NCI-H1694 treated with DMSO at 0.1 percent for 48 hours (cell line): ENCODE results near the gene CDKN3.
"Not testable (repeated sequence)": the region's sequence is repeated elsewhere in the genome, so short reads cannot be mapped to it uniquely, and the experiment has no call there.

ENCODE experiments used
- DNase-seq: peaks from one replicate; lab custom pipeline; 2025; lab: John Stamatoyannopoulos, UW

CDKN3 gene

GRCh38 chr14:54456820-54457608, 60.2 kb downstream of the CDKN3 start:
- DNase-seq: not testable (repeated sequence)

GRCh38 chr14:54457609-54457996, 60.8 kb downstream of the CDKN3 start:
- DNase-seq: no peak

- DNase-seq: not testable (repeated sequence)
Observed at GRCh38 chr14:54458536-54458935, 61.7 kb downstream of the CDKN3 start.

DNA sequence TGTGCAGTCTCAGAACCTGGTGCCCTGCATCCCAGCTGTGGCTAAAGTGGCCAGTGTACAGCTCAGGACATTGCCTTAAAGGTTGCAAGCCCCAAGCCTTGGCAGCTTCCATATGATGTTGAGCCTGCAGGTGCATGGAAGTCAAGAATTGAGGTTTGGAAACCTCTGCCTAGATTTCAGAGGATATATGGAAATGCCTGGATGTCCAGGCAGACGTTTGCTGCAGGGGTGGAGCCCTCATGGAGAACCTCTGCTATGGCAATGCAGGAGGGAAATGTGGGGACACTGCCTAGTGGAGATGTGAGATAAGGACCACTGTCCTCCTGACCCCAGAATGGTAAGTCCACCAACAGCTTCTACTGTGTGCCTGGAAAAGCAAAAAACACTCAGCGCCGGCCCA, 62.3 kb downstream of the CDKN3 start:
- DNase-seq: no peak

DNA sequence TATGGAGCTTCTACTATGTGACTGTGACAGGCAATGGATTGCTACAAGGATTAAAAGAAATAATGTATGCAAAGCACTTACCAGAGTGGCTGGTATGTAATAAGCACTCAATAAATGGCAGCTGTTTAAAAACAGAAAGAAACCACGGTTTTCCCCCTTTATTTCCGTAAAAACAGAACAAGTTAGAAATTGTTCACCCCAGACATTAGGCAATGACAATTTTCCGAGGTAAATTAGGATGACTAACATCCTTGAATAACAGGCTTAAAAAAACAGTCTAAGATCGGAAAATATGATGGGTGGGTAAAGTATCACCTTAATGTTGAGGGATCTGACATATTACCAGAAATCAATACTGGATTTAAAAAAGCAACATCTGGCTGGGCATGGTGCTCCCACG, 65.2 kb downstream of the CDKN3 start:
- DNase-seq: no peak

DNA sequence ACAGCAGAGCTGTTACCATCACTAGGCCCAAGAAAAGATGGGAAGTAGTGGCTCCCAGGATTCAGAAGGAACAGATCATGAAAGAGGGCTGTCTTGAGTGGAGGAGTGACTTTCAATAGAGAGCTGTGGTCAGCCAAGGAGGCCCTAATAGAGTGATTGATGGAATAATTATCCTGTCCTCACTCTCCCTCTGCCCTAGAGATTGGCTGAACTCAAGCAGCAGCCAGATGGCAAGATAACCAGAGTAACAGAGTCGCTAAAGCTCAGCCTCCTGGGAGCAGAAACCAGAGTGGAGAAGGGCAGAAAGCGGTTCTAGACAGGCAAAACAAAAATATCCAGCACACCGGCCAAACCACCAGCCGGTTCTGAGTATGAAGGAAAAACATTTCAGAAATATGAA, 68.8 kb downstream of the CDKN3 start:
- DNase-seq: no peak

DNA sequence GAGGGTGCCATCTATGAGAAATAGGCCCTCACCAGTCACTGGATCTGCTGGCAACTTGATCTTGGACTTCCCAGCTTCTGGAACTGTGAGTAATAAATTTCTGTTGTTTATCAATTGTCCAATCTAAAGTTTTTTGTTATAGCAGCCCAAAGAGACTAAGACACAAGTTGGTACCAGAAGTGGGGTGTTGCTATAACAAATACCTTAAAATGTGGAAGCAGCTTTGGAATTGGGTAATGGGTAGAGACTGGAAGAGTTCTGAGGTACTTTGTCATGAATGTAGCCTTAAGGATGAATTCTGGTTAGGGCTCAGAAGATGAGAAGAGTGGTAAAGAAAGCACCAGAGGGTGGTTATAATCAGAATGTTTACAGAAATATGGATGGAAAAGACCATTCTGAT, 70.5 kb downstream of the CDKN3 start:
- DNase-seq: no peak
